Subcutaneous abdominal adipose tissue (tissue), 5 donors: Measurements from ENCODE around the gene RBM10.

Experiments
- H3K27ac ChIP-seq: one replicate; pipeline ENCODE4 v1.7.0; 2013; ENCODE audit warnings: low read depth, mild to moderate bottlenecking, inconsistent platforms, low read length, moderate library complexity
- H3K27me3 ChIP-seq, 5 donors: one replicate each; pipeline ENCODE4 v1.7.0; 2013; ENCODE audit warnings: low read length in 5 of 5, inconsistent platforms in 1 of 5; ENCODE audit not compliant: control insufficient read depth in 5 of 5, insufficient read depth in 4 of 5
- H3K36me3 ChIP-seq, 5 donors: one replicate each; pipeline ENCODE4 v1.7.0; 2013; ENCODE audit warnings: low read length in 5 of 5; ENCODE audit not compliant: control insufficient read depth in 5 of 5, insufficient read depth in 5 of 5
- H3K4me1 ChIP-seq, 5 donors: one replicate each; pipeline ENCODE4 v1.7.0; 2013; ENCODE audit warnings: low read length in 5 of 5, mild to moderate bottlenecking in 3 of 5, moderate library complexity in 1 of 5; ENCODE audit not compliant: control insufficient read depth in 5 of 5, insufficient read depth in 5 of 5
- H3K4me3 ChIP-seq, 5 donors: one replicate each; pipeline ENCODE4 v1.7.0; 2013; ENCODE audit warnings: low read length in 5 of 5, low read depth in 1 of 5
- H3K9ac ChIP-seq, 5 donors: one replicate each; pipeline ENCODE4 v1.7.0; 2013; ENCODE audit warnings: low read length in 5 of 5, mild to moderate bottlenecking in 4 of 5, moderate library complexity in 3 of 5
- H3K9me3 ChIP-seq, 5 donors: one replicate each; pipeline ENCODE4 v1.7.0; 2013; ENCODE audit warnings: low read length in 5 of 5; ENCODE audit not compliant: control insufficient read depth in 5 of 5
- donor health status: healthy.
- donor health status: healthy.
- donor health status: healthy.
- donor health status: healthy.
- donor health status: healthy.

Gene RBM10

GRCh38 chrX:47146936-47147859, 2.2 kb downstream of the RBM10 start:
- peak overlapping the region in 4 of 5 donors; percentile 3 to 76 (median 74) for H3K4me3 ChIP-seq
- peak overlapping the region; percentile 84 for H3K27ac ChIP-seq
- H3K36me3 ChIP-seq: peaks cover 1 to 4% (median 4%) of the 10 kb centered on the region in 5 donors
- H3K27me3 ChIP-seq: peaks cover 0 to 12% (median 8%) of the 10 kb centered on the region in 5 donors
- peak overlapping the region in 1 of 5 donors; percentile 19 for H3K9ac ChIP-seq
- H3K4me1 ChIP-seq: peaks cover 0 to 37% (median 35%) of the 10 kb centered on the region in 5 donors
- H3K9me3 ChIP-seq: peaks cover 0 to 6% (median 0%) of the 10 kb centered on the region in 5 donors

- H3K27ac ChIP-seq: peak overlapping the region; percentile 57
- H3K9ac ChIP-seq: no peak overlapping the region
- peaks cover 0 to 4% (median 0%) of the 10 kb centered on the region in 5 donors for H3K36me3 ChIP-seq
- H3K4me3 ChIP-seq: no peak overlapping the region
- H3K4me1 ChIP-seq: peaks cover 0 to 30% (median 27%) of the 10 kb centered on the region in 5 donors
- H3K9me3 ChIP-seq: peaks cover 0 to 6% (median 0%) of the 10 kb centered on the region in 5 donors
- peaks cover 0 to 12% (median 8%) of the 10 kb centered on the region in 5 donors for H3K27me3 ChIP-seq
Measured at GRCh38 chrX:47148946-47149345, 3.9 kb downstream of the RBM10 start.

- H3K9ac ChIP-seq: no peak overlapping the region
- H3K27me3 ChIP-seq: peaks cover 0 to 13% (median 5%) of the 10 kb centered on the region in 5 donors
- no peak overlapping the region for H3K4me3 ChIP-seq
- no peaks in the 10 kb centered on the region for H3K9me3 ChIP-seq
- H3K36me3 ChIP-seq: peaks cover under 1 to 4% (median 2%) of the 10 kb centered on the region in 5 donors
- H3K27ac ChIP-seq: no peak overlapping the region
- peaks cover 0 to 19% (median 18%) of the 10 kb centered on the region in 5 donors for H3K4me1 ChIP-seq
Measured at GRCh38 chrX:47151435-47151834, 6.4 kb downstream of the RBM10 start.

GRCh38 chrX:47156611-47157520, 11.8 kb downstream of the RBM10 start:
- Histone ChIP-seq H3K36me3 (peaks cover 0 to 16% (median 13%) of the 10 kb centered on the region in 5 donors), H3K4me1 (no peaks in the 10 kb centered on the region), H3K9ac (no peak overlapping the region), H3K9me3 (peaks cover 0 to 3% (median 0%) of the 10 kb centered on the region in 5 donors), H3K27me3 (peaks cover 0 to 11% (median 4%) of the 10 kb centered on the region in 5 donors), H3K4me3 (no peak overlapping the region), H3K27ac (no peak overlapping the region)

GRCh38 chrX:47158131-47158530, 13.1 kb downstream of the RBM10 start:
- Histone ChIP-seq H3K9ac (no peak overlapping the region), H3K4me1 (no peaks in the 10 kb centered on the region), H3K27ac (no peak overlapping the region), H3K36me3 (peaks cover 2 to 16% (median 13%) of the 10 kb centered on the region in 5 donors), H3K9me3 (peaks cover 0 to 3% (median 0%) of the 10 kb centered on the region in 5 donors), H3K27me3 (peaks cover 0 to 11% (median 4%) of the 10 kb centered on the region in 5 donors), H3K4me3 (no peak overlapping the region)

- H3K36me3 ChIP-seq: peaks cover 2 to 16% (median 13%) of the 10 kb centered on the region in 5 donors
- H3K27me3 ChIP-seq: peaks cover 0 to 11% (median 4%) of the 10 kb centered on the region in 5 donors
- H3K9me3 ChIP-seq: peaks cover 0 to 3% (median 0%) of the 10 kb centered on the region in 5 donors
- no peak overlapping the region for H3K27ac ChIP-seq
- no peak overlapping the region for H3K9ac ChIP-seq
- no peaks in the 10 kb centered on the region for H3K4me1 ChIP-seq
- no peak overlapping the region for H3K4me3 ChIP-seq
Measured at GRCh38 chrX:47158781-47159180, 13.8 kb downstream of the RBM10 start.

GRCh38 chrX:47160781-47161180, 15.8 kb downstream of the RBM10 start:
- Histone ChIP-seq H3K4me3 (no peak overlapping the region), H3K36me3 (peaks cover 2 to 13% (median 13%) of the 10 kb centered on the region in 5 donors), H3K9ac (no peak overlapping the region), H3K27ac (no peak overlapping the region), H3K9me3 (peaks cover 0 to 10% (median 0%) of the 10 kb centered on the region in 5 donors), H3K4me1 (no peaks in the 10 kb centered on the region), H3K27me3 (peaks cover 0 to 11% (median 4%) of the 10 kb centered on the region in 5 donors)

GRCh38 chrX:47162927-47163583, 18.0 kb downstream of the RBM10 start:
- Histone ChIP-seq H3K27ac (no peak overlapping the region), H3K9me3 (peaks cover 0 to 10% (median 0%) of the 10 kb centered on the region in 5 donors), H3K4me3 (no peak overlapping the region), H3K36me3 (peaks cover 0 to 2% (median 0%) of the 10 kb centered on the region in 5 donors), H3K4me1 (peaks cover 0 to 6% (median 0%) of the 10 kb centered on the region in 5 donors), H3K27me3 (peaks cover 0 to under 1% (median 0%) of the 10 kb centered on the region in 5 donors), H3K9ac (no peak overlapping the region)

GRCh38 chrX:47164420-47164819, 19.4 kb downstream of the RBM10 start:
- no peak overlapping the region for H3K9ac ChIP-seq

More at GRCh38 chrX:47164420-47164819, 19.4 kb downstream of the RBM10 start:
- Histone ChIP-seq H3K4me3 (no peak overlapping the region), H3K27me3 (peaks cover 0 to 7% (median 3%) of the 10 kb centered on the region in 5 donors), H3K27ac (no peak overlapping the region), H3K4me1 (peaks cover 0 to 6% (median 0%) of the 10 kb centered on the region in 5 donors), H3K36me3 (peaks cover 2 to 7% (median 4%) of the 10 kb centered on the region in 5 donors), H3K9me3 (peaks cover 0 to 8% (median 0%) of the 10 kb centered on the region in 5 donors)
